ENCODE results near the gene ARHGEF19. TPM values are rescaled to one million over a fixed set of nuclear protein-coding genes. Genes with fewer than 3 reads are reported as not detected.

ARHGEF19 gene
- 10 to 100 TPM in 1 of 4 donors, 1 to 10 TPM in 3; 1.1 to 16.0 (median 3.3) TPM for total RNA-seq

DNA sequence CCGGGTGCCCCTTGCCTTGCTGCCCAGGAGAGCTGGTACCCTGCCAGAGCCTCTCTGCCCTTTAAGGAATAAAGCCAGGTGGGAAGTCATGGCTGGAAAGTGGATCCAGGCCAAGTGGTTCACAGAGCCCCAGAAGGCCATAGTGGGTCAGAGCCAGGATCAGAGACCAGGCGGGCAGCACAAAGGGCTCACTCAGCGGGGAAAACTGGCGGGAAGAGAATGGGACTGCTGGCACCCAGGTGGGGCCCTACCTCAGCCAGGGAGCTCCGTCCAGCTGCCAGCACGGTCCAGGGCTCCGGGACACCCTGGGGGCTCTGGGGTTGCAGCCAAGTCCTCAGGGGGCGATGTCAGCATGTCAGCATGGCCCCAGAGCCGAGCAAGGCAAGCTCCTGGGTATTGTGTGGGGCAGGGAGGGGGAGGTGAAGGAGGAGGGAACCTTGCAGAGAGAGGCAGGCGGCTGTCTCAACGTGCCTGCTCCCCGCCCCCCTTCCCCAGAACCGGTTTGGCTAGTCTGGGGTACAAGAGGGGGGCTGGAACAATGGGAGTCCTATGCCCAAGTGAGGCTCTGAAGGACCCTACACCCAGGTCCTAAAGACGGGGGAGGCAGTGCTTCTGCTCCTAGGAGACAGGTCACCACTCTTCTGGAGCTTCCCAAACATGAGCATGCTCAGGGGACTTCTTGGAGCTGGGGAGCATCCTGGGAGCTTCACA lies at the start of gene ARHGEF19:
Gene ARHGEF19 (minus strand): TSS at position 402 of the 711 bp plus-strand sequence. CDS start 3,598 bp downstream, outside the sequence.
- TF ChIP-seq CTCF (IDR thresholded peaks at IDR 0.05; ENCODE audit: low read depth) = no peak

- TF ChIP-seq CTCF (IDR thresholded peaks at IDR 0.05; ENCODE audit: low read depth) = no peak
Observed at GRCh38 chr1:16262067-16262466, 49.6 kb upstream of the ARHGEF19 start.

DNA sequence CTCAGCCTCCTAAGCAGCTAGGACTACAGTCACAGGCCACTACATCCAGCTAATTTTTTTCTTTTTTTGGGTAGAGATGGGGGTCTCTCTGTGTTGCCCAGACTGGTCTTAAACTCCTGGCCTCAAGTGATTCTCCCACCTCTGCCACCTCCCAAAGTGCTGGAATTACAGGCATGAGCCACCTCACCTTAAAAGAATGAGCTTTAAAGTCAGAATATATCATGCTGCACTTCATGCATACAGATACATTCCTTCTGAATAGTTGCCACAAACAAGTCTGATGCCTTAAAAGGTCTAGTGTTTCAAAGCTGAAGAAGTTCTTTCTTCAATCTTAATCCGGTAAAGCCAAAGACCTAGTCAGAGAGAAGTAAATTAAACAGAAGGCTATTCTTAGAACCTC lies 48.4 kb upstream of the ARHGEF19 start:
- TF ChIP-seq CTCF (IDR thresholded peaks at IDR 0.05; ENCODE audit: low read depth) = no peak

- TF ChIP-seq CTCF (IDR thresholded peaks at IDR 0.05; ENCODE audit: low read depth) = no peak
Observed at GRCh38 chr1:16258591-16259135, 46.2 kb upstream of the ARHGEF19 start.

DNA sequence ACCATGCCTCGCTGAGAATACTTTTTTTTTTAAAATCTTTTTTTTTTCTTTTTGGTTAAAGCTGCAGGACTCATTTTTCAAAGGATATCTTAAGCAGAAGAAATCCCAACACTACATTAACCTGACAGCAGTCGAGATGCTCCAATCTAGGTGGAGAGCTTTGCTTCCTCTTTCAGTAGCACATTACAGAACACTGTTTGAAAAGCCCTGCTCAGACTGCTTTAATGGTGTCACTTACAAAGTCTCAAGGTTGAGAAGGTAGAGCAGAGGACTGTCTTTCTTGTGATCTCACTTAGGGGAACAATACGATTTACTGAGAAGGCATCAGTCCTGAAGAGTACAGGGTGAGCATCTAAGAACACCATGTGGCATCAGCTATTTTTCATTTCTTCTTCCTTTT lies 45.5 kb upstream of the ARHGEF19 start:
- TF ChIP-seq CTCF (IDR thresholded peaks at IDR 0.05; ENCODE audit: low read depth) = no peak

DNA sequence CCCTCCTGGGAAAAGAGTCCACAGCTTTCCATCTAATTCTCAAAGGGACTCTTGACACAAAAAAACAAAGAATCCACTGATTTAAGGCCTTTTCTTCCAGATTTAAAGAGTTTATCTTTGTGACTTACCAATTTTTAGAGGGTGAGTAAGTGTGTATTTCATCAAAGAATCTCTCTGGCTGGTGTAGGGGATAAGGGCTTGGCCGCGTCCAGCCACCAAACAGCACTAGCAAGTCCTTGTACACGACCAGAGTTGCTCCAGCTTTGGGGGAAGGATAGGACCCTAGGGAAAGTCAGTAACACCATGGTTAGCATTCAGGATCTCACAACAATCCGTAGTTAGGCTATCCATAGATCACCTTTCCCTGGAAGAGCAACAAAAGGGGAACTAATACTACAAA lies 44.0 kb upstream of the ARHGEF19 start:
- TF ChIP-seq CTCF (IDR thresholded peaks at IDR 0.05; ENCODE audit: low read depth) = no peak

- TF ChIP-seq CTCF (IDR thresholded peaks at IDR 0.05; ENCODE audit: low read depth) = no peak
Observed at GRCh38 chr1:16254263-16254928, 41.9 kb upstream of the ARHGEF19 start.
